MCF 10A (cell line): Measurements from ENCODE around the gene EXOC2. TPM values are rescaled to one million over a fixed set of nuclear protein-coding genes. Genes with fewer than 3 reads are reported as not detected.
A peak's percentile ranks its signal among the peaks of the same experiment; 100 is the strongest.

Source experiments
- BruUV-seq: library from RNA; stranded (reverse); fragments of 400-500 nt; replicated peaks from 2 replicates; lab custom pipeline; 2021; lab: Mats Ljungman, UMichigan
- CTCF ChIA-PET: fragments of 300-600 bp; sonication (Branson Sonifier 250); formaldehyde crosslinking; extraction: SDS; loops from one replicate; lab custom pipeline; 2021; ENCODE audit warnings: antibody characterized with exemption, inconsistent platforms; lab: Yijun Ruan, JAX
- POLR2A ChIA-PET: fragments of 300-600, 350-650 bp; sonication (Branson Sonifier 250); formaldehyde crosslinking; extraction: SDS; loops from one replicate; lab custom pipeline; 2020; ENCODE audit warnings: antibody characterized with exemption, inconsistent platforms; lab: Yijun Ruan, JAX
- DNase-seq: peaks from one replicate; pipeline ENCODE4 v3.0.0-alpha.2; 2018; ENCODE audit not compliant: unreplicated experiment
- H3K27ac Mint-ChIP-seq: one replicate; pipeline ENCODE4 v1.8.0; 2022; ENCODE audit warnings: mild to moderate bottlenecking, low read depth, mixed read lengths; ENCODE audit not compliant: unreplicated experiment
- H3K27me3 Mint-ChIP-seq: one replicate; pipeline ENCODE4 v1.8.0; 2022; ENCODE audit warnings: mixed read lengths; ENCODE audit not compliant: insufficient read depth, unreplicated experiment
- H3K36me3 Mint-ChIP-seq: one replicate; pipeline ENCODE4 v1.8.0; 2022; ENCODE audit warnings: mild to moderate bottlenecking, moderate library complexity, mixed read lengths; ENCODE audit not compliant: insufficient read depth, unreplicated experiment
- H3K4me1 Mint-ChIP-seq: one replicate; pipeline ENCODE4 v1.8.0; 2022; ENCODE audit warnings: mixed read lengths; ENCODE audit not compliant: insufficient read depth, unreplicated experiment
- H3K4me3 Mint-ChIP-seq: one replicate; pipeline ENCODE4 v1.8.0; 2022; ENCODE audit warnings: mild to moderate bottlenecking, moderate library complexity, mixed read lengths; ENCODE audit not compliant: unreplicated experiment
- H3K9me3 Mint-ChIP-seq: one replicate; pipeline ENCODE4 v1.8.0; 2022; ENCODE audit warnings: mixed read lengths; ENCODE audit not compliant: unreplicated experiment
- CTCF ChIP-seq: fragments of 200-600 bp; IDR thresholded peaks from one replicate; pipeline ENCODE4 v1.8.0; 2022; ENCODE audit warnings: antibody characterized with exemption, mild to moderate bottlenecking; ENCODE audit not compliant: unreplicated experiment
- intact Hi-C: fragments of 100-400 bp; cut with micrococcal nuclease; formaldehyde crosslinking; loops from 2 replicates; pipeline ENCODE4 v1.14.1; 2022
- total RNA-seq: library from RNA; stranded (reverse); gene quantifications from 2 replicates; pipeline ENCODE4 v1.2.3, GENCODE V29; 2022

Gene EXOC2
- total RNA-seq, 1 experiment from 2014 or later, result 14.6 TPM

- BruUV-seq, result no TSS peak
Measured at GRCh38 chr6:683742-684440, 9.0 kb downstream of the EXOC2 start.

GRCh38 chr6:680666-681340 is 12.1 kb downstream of the EXOC2 start:
- Mint-ChIP-seq H3K36me3 (peaks cover 15% of the 10 kb centered on the region), H3K4me1 (peaks cover 52% of the 10 kb centered on the region), H3K9me3 (no peaks in the 10 kb centered on the region), H3K27ac (peak overlapping the region; percentile 91), H3K4me3 (no peak overlapping the region), H3K27me3 (no peaks in the 10 kb centered on the region)
- POLR2A ChIA-PET, result interaction anchor here (0.7 to 6.3 kb wide), 11 partner anchors 9 to 632 kb away, joined by 3 to 69 read pairs (median 4); partner anchors contain the start of gene EXOC2
- TF ChIP-seq CTCF, result no peak
- CTCF ChIA-PET, result interaction anchor here (0.8 to 1.2 kb wide), 3 partner anchors 8 to 12 kb away, joined by 3 to 6 read pairs (median 3); no protein-coding TSS in a partner anchor
- no TSS peak for BruUV-seq
- intact Hi-C loops, result no loop called here
- peak; percentile 65 for DNase-seq

More at GRCh38 chr6:683742-684440, 9.0 kb downstream of the EXOC2 start:
- CTCF ChIA-PET, result interaction anchor here (0.6 to 1.1 kb wide), 2 partner anchors 19 to 38 kb away, joined by 4 to 6 read pairs; no protein-coding TSS in a partner anchor
- Mint-ChIP-seq H3K4me1 (peaks cover 47% of the 10 kb centered on the region), H3K9me3 (no peaks in the 10 kb centered on the region), H3K4me3 (no peak overlapping the region), H3K27me3 (no peaks in the 10 kb centered on the region), H3K36me3 (peaks cover 9% of the 10 kb centered on the region), H3K27ac (no peak overlapping the region)
- no peak for TF ChIP-seq CTCF
- no peak for DNase-seq
- intact Hi-C loops, result no loop called here
- POLR2A ChIA-PET, result interaction anchor here (0.6 to 6.3 kb wide), 6 partner anchors 9 to 871 kb away, joined by 3 to 69 read pairs (median 4); partner anchors contain the start of gene EXOC2

- Mint-ChIP-seq H3K4me1 (peaks cover 48% of the 10 kb centered on the region), H3K9me3 (no peaks in the 10 kb centered on the region), H3K36me3 (peaks cover 9% of the 10 kb centered on the region), H3K4me3 (no peak overlapping the region), H3K27ac (peak overlapping the region; percentile 91), H3K27me3 (no peaks in the 10 kb centered on the region)
- no TSS peak for BruUV-seq
- no peak for DNase-seq
- TF ChIP-seq CTCF, result no peak
- intact Hi-C loops, result no loop called here
- ChIA-PET POLR2A (interaction anchor here (0.5 to 6.3 kb wide), 13 partner anchors 9 to 633 kb away, joined by 3 to 69 read pairs (median 4); partner anchors contain the start of gene EXOC2), CTCF (interaction anchor here (0.7 to 1.1 kb wide), 5 partner anchors 10 to 1708 kb away, joined by 3 to 6 read pairs (median 3); no protein-coding TSS in a partner anchor)
Measured at GRCh38 chr6:680251-680650, 12.7 kb downstream of the EXOC2 start.

GRCh38 chr6:679282-679681 is 13.7 kb downstream of the EXOC2 start:
- DNase-seq, result no peak
- POLR2A ChIA-PET, result interaction anchor here (0.6 to 6.3 kb wide), 8 partner anchors 10 to 143 kb away, joined by 3 to 69 read pairs (median 4); partner anchors contain the start of gene EXOC2
- peaks cover 8% of the 10 kb centered on the region for H3K36me3 Mint-ChIP-seq
- no peak for TF ChIP-seq CTCF
- H3K27me3 Mint-ChIP-seq, result no peaks in the 10 kb centered on the region
- H3K9me3 Mint-ChIP-seq, result no peaks in the 10 kb centered on the region
- no TSS peak for BruUV-seq
- H3K4me3 Mint-ChIP-seq, result no peak overlapping the region
- H3K27ac Mint-ChIP-seq, result peak overlapping the region; percentile 91
- H3K4me1 Mint-ChIP-seq, result peaks cover 42% of the 10 kb centered on the region
- intact Hi-C loops, result no loop called here
- CTCF ChIA-PET, result interaction anchor here (0.6 to 1.0 kb wide), 2 partner anchors 19 to 684 kb away, joined by 3 to 6 read pairs; no protein-coding TSS in a partner anchor
